SJSA1 (cell line): ENCODE results near the gene ALK. TPM values are rescaled to one million over a fixed set of nuclear protein-coding genes. Genes with fewer than 3 reads are reported as not detected.

Source experiments
- DNase-seq, 2 experiments: peaks; one replicate each; pipeline ENCODE4 v3.0.0-alpha.2; 2015 to 2020; ENCODE audit warnings: low spot score in 2 of 2, low read depth in 1 of 2
- H3K27ac ChIP-seq: fragments of 250-450 bp; sonication (Bioruptor Pico); 2 replicates; pipeline ENCODE4 v1.5.1; 2020; ENCODE audit warnings: mild to moderate bottlenecking, moderate library complexity
- H3K27me3 ChIP-seq: fragments of 250-450 bp; sonication (Bioruptor Pico); replicated peaks from 2 replicates; pipeline ENCODE4 v1.5.1; 2020; ENCODE audit warnings: mild to moderate bottlenecking, moderate library complexity
- H3K36me3 ChIP-seq: fragments of 250-450 bp; sonication (Bioruptor Pico); 2 replicates; pipeline ENCODE4 v1.5.1; 2020; ENCODE audit warnings: mild to moderate bottlenecking
- H3K4me1 ChIP-seq: fragments of 250-450 bp; sonication (Bioruptor Pico); replicated peaks from 2 replicates; pipeline ENCODE4 v1.6.1; 2021; ENCODE audit warnings: mild to moderate bottlenecking
- H3K4me3 ChIP-seq: fragments of 250-450 bp; sonication (Bioruptor Pico); 2 replicates; pipeline ENCODE4 v1.5.1; 2020; ENCODE audit warnings: mild to moderate bottlenecking
- H3K9me3 ChIP-seq: fragments of 250-450 bp; sonication (Bioruptor Pico); replicated peaks from 2 replicates; pipeline ENCODE4 v1.5.1; 2020; ENCODE audit warnings: mild to moderate bottlenecking
- total RNA-seq: library from RNA; depleted of rRNA; stranded (reverse); fragments of >200 nt; shearing (Covaris generic); gene quantifications from 2 replicates; pipeline ENCODE4 v1.2.3, GENCODE V29; 2014

Gene ALK
- total RNA-seq, 1 experiment from 2014 or later, result not detected

GRCh38 chr2:29615841-29616240 is 305.5 kb downstream of the ALK start:
- Histone ChIP-seq H3K36me3 (no peaks in the 10 kb centered on the region), H3K9me3 (no peaks in the 10 kb centered on the region), H3K27ac (no peak overlapping the region), H3K4me1 (peaks cover 27% of the 10 kb centered on the region), H3K27me3 (no peaks in the 10 kb centered on the region), H3K4me3 (no peak overlapping the region)
- no peak for DNase-seq

GRCh38 chr2:29615183-29615582 is 306.2 kb downstream of the ALK start:
- no peaks in the 10 kb centered on the region for H3K36me3 ChIP-seq
- H3K9me3 ChIP-seq, result no peaks in the 10 kb centered on the region
- H3K27ac ChIP-seq, result no peak overlapping the region
- peaks cover 27% of the 10 kb centered on the region for H3K4me1 ChIP-seq
- DNase-seq, result no peak
- no peaks in the 10 kb centered on the region for H3K27me3 ChIP-seq
- no peak overlapping the region for H3K4me3 ChIP-seq

- Histone ChIP-seq H3K4me3 (no peak overlapping the region), H3K27me3 (no peaks in the 10 kb centered on the region), H3K4me1 (peaks cover 27% of the 10 kb centered on the region), H3K27ac (no peak overlapping the region), H3K9me3 (no peaks in the 10 kb centered on the region), H3K36me3 (no peaks in the 10 kb centered on the region)
- no peak for DNase-seq
Observed at GRCh38 chr2:29614295-29614830, 307.0 kb downstream of the ALK start.

GRCh38 chr2:29613792-29614266 is 307.6 kb downstream of the ALK start:
- peaks cover 27% of the 10 kb centered on the region for H3K4me1 ChIP-seq
- DNase-seq, result no peak
- H3K27me3 ChIP-seq, result no peaks in the 10 kb centered on the region
- H3K9me3 ChIP-seq, result no peaks in the 10 kb centered on the region
- no peak overlapping the region for H3K27ac ChIP-seq
- no peaks in the 10 kb centered on the region for H3K36me3 ChIP-seq
- H3K4me3 ChIP-seq, result no peak overlapping the region

GRCh38 chr2:29613067-29613466 is 308.3 kb downstream of the ALK start:
- Histone ChIP-seq H3K36me3 (no peaks in the 10 kb centered on the region), H3K27me3 (no peaks in the 10 kb centered on the region), H3K27ac (no peak overlapping the region), H3K4me3 (no peak overlapping the region), H3K9me3 (no peaks in the 10 kb centered on the region), H3K4me1 (peaks cover 27% of the 10 kb centered on the region)
- no peak for DNase-seq

GRCh38 chr2:29612568-29612967 is 308.8 kb downstream of the ALK start:
- H3K36me3 ChIP-seq, result no peaks in the 10 kb centered on the region
- no peak overlapping the region for H3K4me3 ChIP-seq
- no peak overlapping the region; the same call in 1 of the 2 replicates for H3K27ac ChIP-seq
- H3K4me1 ChIP-seq, result peaks cover 27% of the 10 kb centered on the region
- DNase-seq, result no peak
- no peaks in the 10 kb centered on the region for H3K9me3 ChIP-seq
- no peaks in the 10 kb centered on the region for H3K27me3 ChIP-seq

GRCh38 chr2:29611850-29612249 is 309.5 kb downstream of the ALK start:
- H3K4me1 ChIP-seq, result peaks cover 29% of the 10 kb centered on the region
- no peaks in the 10 kb centered on the region; the same call in 1 of the 2 replicates for H3K36me3 ChIP-seq
- no peak overlapping the region for H3K4me3 ChIP-seq
- H3K27ac ChIP-seq, result no peak overlapping the region
- no peaks in the 10 kb centered on the region for H3K27me3 ChIP-seq
- H3K9me3 ChIP-seq, result no peaks in the 10 kb centered on the region; the same call in 1 of the 2 replicates
- DNase-seq, result no peak

GRCh38 chr2:29611261-29611660 is 310.1 kb downstream of the ALK start:
- Histone ChIP-seq H3K9me3 (no peaks in the 10 kb centered on the region; the same call in 1 of the 2 replicates), H3K4me3 (no peak overlapping the region), H3K27me3 (no peaks in the 10 kb centered on the region), H3K4me1 (peaks cover 35% of the 10 kb centered on the region), H3K36me3 (no peaks in the 10 kb centered on the region; the same call in 1 of the 2 replicates), H3K27ac (no peak overlapping the region)
- no peak for DNase-seq

GRCh38 chr2:29610569-29610968 is 310.8 kb downstream of the ALK start:
- no peak overlapping the region for H3K27ac ChIP-seq
- H3K4me3 ChIP-seq, result no peak overlapping the region
- H3K4me1 ChIP-seq, result peaks cover 42% of the 10 kb centered on the region
- H3K36me3 ChIP-seq, result no peaks in the 10 kb centered on the region; the same call in 1 of the 2 replicates
- DNase-seq, result no peak
- H3K27me3 ChIP-seq, result no peaks in the 10 kb centered on the region
- peaks cover under 1% of the 10 kb centered on the region; the same call in 1 of the 2 replicates for H3K9me3 ChIP-seq

GRCh38 chr2:29607038-29607420 is 314.4 kb downstream of the ALK start:
- DNase-seq, result no peak
- H3K36me3 ChIP-seq, result no peaks in the 10 kb centered on the region; the same call in 1 of the 2 replicates
- H3K9me3 ChIP-seq, result peaks cover 3% of the 10 kb centered on the region; the same call in 1 of the 2 replicates
- peak overlapping the region; percentile 87 for H3K27ac ChIP-seq
- H3K4me3 ChIP-seq, result no peak overlapping the region
- H3K4me1 ChIP-seq, result peaks cover 23% of the 10 kb centered on the region
- no peaks in the 10 kb centered on the region for H3K27me3 ChIP-seq

GRCh38 chr2:29606104-29607037 is 315.0 kb downstream of the ALK start:
- H3K27me3 ChIP-seq, result no peaks in the 10 kb centered on the region

GRCh38 chr2:29603341-29603740 is 318.0 kb downstream of the ALK start:
- no peak for DNase-seq
- H3K4me1 ChIP-seq, result peaks cover 36% of the 10 kb centered on the region
- H3K36me3 ChIP-seq, result no peaks in the 10 kb centered on the region; the same call in 1 of the 2 replicates
- no peak overlapping the region for H3K27ac ChIP-seq
- H3K9me3 ChIP-seq, result peaks cover 3% of the 10 kb centered on the region; the same call in 1 of the 2 replicates
- H3K27me3 ChIP-seq, result no peaks in the 10 kb centered on the region
- no peak overlapping the region for H3K4me3 ChIP-seq

More at GRCh38 chr2:29606104-29607037, 315.0 kb downstream of the ALK start:
- Histone ChIP-seq H3K9me3 (peaks cover 3% of the 10 kb centered on the region; the same call in 1 of the 2 replicates), H3K4me1 (peaks cover 17% of the 10 kb centered on the region), H3K27ac (peak overlapping the region; percentile 87), H3K4me3 (no peak overlapping the region), H3K36me3 (no peaks in the 10 kb centered on the region; the same call in 1 of the 2 replicates)
- DNase-seq, result peak; percentile 51 to 75

GRCh38 chr2:29601872-29602271 is 319.5 kb downstream of the ALK start:
- Histone ChIP-seq H3K4me1 (peaks cover 35% of the 10 kb centered on the region), H3K36me3 (no peaks in the 10 kb centered on the region; the same call in 1 of the 2 replicates), H3K4me3 (no peak overlapping the region), H3K9me3 (peaks cover 3% of the 10 kb centered on the region; the same call in 1 of the 2 replicates), H3K27me3 (no peaks in the 10 kb centered on the region), H3K27ac (no peak overlapping the region)
- DNase-seq, result no peak

- no peaks in the 10 kb centered on the region for H3K36me3 ChIP-seq
- no peak overlapping the region for H3K27ac ChIP-seq
- peaks cover 29% of the 10 kb centered on the region for H3K4me1 ChIP-seq
- no peaks in the 10 kb centered on the region for H3K27me3 ChIP-seq
- peaks cover 3% of the 10 kb centered on the region; the same call in 1 of the 2 replicates for H3K9me3 ChIP-seq
- H3K4me3 ChIP-seq, result no peak overlapping the region
- no peak for DNase-seq
Observed at GRCh38 chr2:29601321-29601720, 320.1 kb downstream of the ALK start.
